Measurements from ENCODE around the gene C3orf20.

GRCh38 chr3:14758297-14758696, 83.4 kb downstream of the C3orf20 start:
- TF ChIP-seq CTCF (IDR thresholded peaks at IDR 0.05) (no peak), POLR2AphosphoS5 (IDR thresholded peaks at IDR 0.05) (no peak), POLR2A (IDR thresholded peaks at IDR 0.05) (no peak)
